ENCODE data around the gene STK38.

- TF ChIP-seq CTCF (conservative IDR thresholded peaks at IDR 0.05; ENCODE audit: low read depth, low read length) (no peak), EZH2 (IDR thresholded peaks at IDR 0.05; ENCODE audit: borderline replicate concordance, low read depth, low read length, poor library complexity, severe bottlenecking) (no peak)
Observed at GRCh38 chr6:36469946-36470345, 77.3 kb downstream of the STK38 start.

All from A673 (cell line).